DOHH2 (cell line): ENCODE data around the gene ZDHHC19.

Experiments
- H3F3A ChIP-seq: fragments of 200-600 bp; sonication (generic), shearing (Covaris generic); 2 replicates; pipeline ENCODE4 v1.6.0; 2016; ENCODE audit warnings: antibody characterized with exemption, mild to moderate bottlenecking; ENCODE audit not compliant: control insufficient read depth, insufficient read depth
- H3K27ac ChIP-seq: fragments of 200-600 bp; sonication (generic); 2 replicates; pipeline ENCODE4 v1.5.1; 2014; ENCODE audit warnings: low read depth, mild to moderate bottlenecking, low read length, moderate library complexity
- H3K27me3 ChIP-seq: fragments of 200-600 bp; sonication (generic); 2 replicates; pipeline ENCODE4 v1.6.1; 2014; ENCODE audit warnings: mild to moderate bottlenecking, low read length, mixed read lengths; ENCODE audit not compliant: control insufficient read depth
- H3K36me3 ChIP-seq: fragments of 200-600 bp; sonication (generic); 2 replicates; pipeline ENCODE4 v1.6.1; 2014; ENCODE audit warnings: mild to moderate bottlenecking, low read length, moderate library complexity, mixed read lengths; ENCODE audit not compliant: control insufficient read depth
- H3K4me1 ChIP-seq: fragments of 200-600 bp; sonication (generic); 2 replicates; pipeline ENCODE4 v1.6.1; 2014; ENCODE audit warnings: mild to moderate bottlenecking, low read length, mixed read lengths; ENCODE audit not compliant: control insufficient read depth
- H3K4me2 ChIP-seq: fragments of 200-600 bp; sonication (generic); 2 replicates; pipeline ENCODE4 v1.6.0; 2014; ENCODE audit warnings: mild to moderate bottlenecking, low read length, moderate library complexity
- H3K4me3 ChIP-seq: fragments of 200-600 bp; sonication (generic); 2 replicates; pipeline ENCODE4 v1.5.1; 2014; ENCODE audit warnings: mild to moderate bottlenecking, low read length, mixed read lengths
- H3K79me2 ChIP-seq: fragments of 200-600 bp; sonication (generic); 2 replicates; pipeline ENCODE4 v1.6.1; 2014; ENCODE audit warnings: mild to moderate bottlenecking, low read length, mixed read lengths; ENCODE audit not compliant: control insufficient read depth
- H3K9me2 ChIP-seq: fragments of 200-600 bp; sonication (generic); replicated peaks from 2 replicates; pipeline ENCODE4 v1.6.1; 2014; ENCODE audit warnings: mild to moderate bottlenecking, low read length, mixed read lengths; ENCODE audit not compliant: control insufficient read depth
- H3K9me3 ChIP-seq: fragments of 200-600 bp; sonication (generic); 2 replicates; pipeline ENCODE4 v1.6.1; 2014; ENCODE audit warnings: antibody characterized with exemption, low read length, mixed read lengths; ENCODE audit not compliant: control insufficient read depth, insufficient read depth
- H4K20me1 ChIP-seq: fragments of 200-600 bp; sonication (generic); 2 replicates; pipeline ENCODE4 v1.6.0; 2014; ENCODE audit warnings: low read depth, mild to moderate bottlenecking, antibody characterized with exemption, low read length, moderate library complexity; ENCODE audit not compliant: control insufficient read depth, insufficient read depth
- CTCF ChIP-seq: fragments of 200-600 bp; sonication (generic); IDR thresholded peaks from one replicate; pipeline ENCODE4 v1.5.1; 2014; ENCODE audit warnings: antibody characterized with exemption, mild to moderate bottlenecking, low read depth, low read length; ENCODE audit not compliant: poor library complexity, severe bottlenecking
- EZH2phosphoT487 ChIP-seq: fragments of 200-600 bp; sonication (generic); IDR thresholded peaks from 2 replicates; pipeline ENCODE4 v1.6.1; 2017; ENCODE audit warnings: borderline replicate concordance, mild to moderate bottlenecking, antibody characterized with exemption, low read length, moderate library complexity, mixed read lengths

The ZDHHC19 gene

GRCh38 chr3:196193736-196194541 is 17.3 kb downstream of the ZDHHC19 start:
- Histone ChIP-seq H3K27me3 (no peaks in the 10 kb centered on the region), H3K79me2 (no peaks in the 10 kb centered on the region), H3K9me3 (no peaks in the 10 kb centered on the region), H3K4me2 (no peak overlapping the region), H4K20me1 (no peaks in the 10 kb centered on the region), H3K36me3 (no peaks in the 10 kb centered on the region), H3K9me2 (no peaks in the 10 kb centered on the region), H3K27ac (no peak overlapping the region), H3K4me1 (peaks cover 32% of the 10 kb centered on the region), H3F3A (no peaks in the 10 kb centered on the region), H3K4me3 (no peak overlapping the region)
- TF ChIP-seq EZH2phosphoT487, result no peak
- TF ChIP-seq CTCF, result no peak

- H3K4me2 ChIP-seq, result no peak overlapping the region
- no peaks in the 10 kb centered on the region for H3K9me2 ChIP-seq
- H3F3A ChIP-seq, result no peaks in the 10 kb centered on the region
- H3K9me3 ChIP-seq, result no peaks in the 10 kb centered on the region
- no peak overlapping the region for H3K27ac ChIP-seq
- peaks cover 36% of the 10 kb centered on the region for H3K4me1 ChIP-seq
- H3K27me3 ChIP-seq, result no peaks in the 10 kb centered on the region
- H3K36me3 ChIP-seq, result no peaks in the 10 kb centered on the region
- H3K4me3 ChIP-seq, result no peak overlapping the region
- TF ChIP-seq EZH2phosphoT487 (no peak), CTCF (no peak)
- H3K79me2 ChIP-seq, result no peaks in the 10 kb centered on the region
- no peaks in the 10 kb centered on the region for H4K20me1 ChIP-seq
These were observed 18.0 kb downstream of the ZDHHC19 start for GRCh38 chr3:196193133-196193735.

- Histone ChIP-seq H3K4me1 (peaks cover 36% of the 10 kb centered on the region), H3K27ac (peak overlapping the region; percentile 44), H3K27me3 (no peaks in the 10 kb centered on the region), H4K20me1 (no peaks in the 10 kb centered on the region), H3K4me2 (peak overlapping the region; percentile 45), H3K9me2 (no peaks in the 10 kb centered on the region), H3K79me2 (no peaks in the 10 kb centered on the region), H3K36me3 (no peaks in the 10 kb centered on the region), H3K9me3 (no peaks in the 10 kb centered on the region), H3K4me3 (no peak overlapping the region), H3F3A (no peaks in the 10 kb centered on the region)
- no peak for TF ChIP-seq CTCF
- no peak for TF ChIP-seq EZH2phosphoT487
These were observed 18.6 kb downstream of the ZDHHC19 start for GRCh38 chr3:196192524-196193051.
